Astrocyte (in vitro differentiated cells and primary cell): ENCODE data around the gene THYN1. TPM values are rescaled to one million over a fixed set of nuclear protein-coding genes. Genes with fewer than 3 reads are reported as not detected.

Experiments used
- DNase-seq: peaks from one replicate; pipeline ENCODE4 v3.0.0-alpha.2; 2010; ENCODE audit warnings: low read depth
- FAIRE-seq: peaks from 2 replicates; lab custom pipeline; 2011; peaks lifted over from hg19 to GRCh38; lab: Jason Lieb, UNC
- H2AFZ ChIP-seq: 2 replicates; pipeline ENCODE4 v1.6.0; 2012; ENCODE audit warnings: low read depth, low read length, inconsistent platforms
- H3K27ac ChIP-seq: 2 replicates; pipeline ENCODE4 v1.5.1; 2011; ENCODE audit warnings: low read depth, low read length, inconsistent platforms
- H3K27me3 ChIP-seq: 2 replicates; pipeline ENCODE4 v1.6.0; 2011; ENCODE audit warnings: low read length, inconsistent platforms; ENCODE audit not compliant: insufficient read depth
- H3K36me3 ChIP-seq: 2 replicates; pipeline ENCODE4 v1.5.1; 2011; ENCODE audit warnings: low read length, inconsistent platforms; ENCODE audit not compliant: insufficient read depth
- H3K4me1 ChIP-seq: 2 replicates; pipeline ENCODE4 v1.5.1; 2011; ENCODE audit warnings: low read length, inconsistent platforms; ENCODE audit not compliant: insufficient read depth
- H3K4me2 ChIP-seq: 2 replicates; pipeline ENCODE4 v1.6.0; 2012; ENCODE audit warnings: low read length, inconsistent platforms
- H3K4me3 ChIP-seq: 2 replicates; pipeline ENCODE4 v1.5.1; 2011; ENCODE audit warnings: low read depth, mild to moderate bottlenecking, low read length, inconsistent platforms; ENCODE audit not compliant: insufficient read depth
- H3K79me2 ChIP-seq: 2 replicates; pipeline ENCODE4 v1.6.0; 2012; ENCODE audit warnings: mild to moderate bottlenecking, low read length, inconsistent platforms; ENCODE audit not compliant: insufficient read depth
- H3K9ac ChIP-seq: 2 replicates; pipeline ENCODE4 v1.6.0; 2012; ENCODE audit warnings: mild to moderate bottlenecking, low read length, inconsistent platforms
- H3K9me3 ChIP-seq: 2 replicates; pipeline ENCODE4 v1.5.1; 2012; ENCODE audit warnings: low read depth, mild to moderate bottlenecking, low read length, inconsistent platforms; ENCODE audit not compliant: insufficient read depth
- H4K20me1 ChIP-seq: 2 replicates; pipeline ENCODE4 v1.6.0; 2012; ENCODE audit warnings: low read length, inconsistent platforms; ENCODE audit not compliant: insufficient read depth
- H3K27ac Mint-ChIP-seq: one replicate; pipeline ENCODE4 v1.8.0; 2021; ENCODE audit warnings: mild to moderate bottlenecking, mixed read lengths; ENCODE audit not compliant: unreplicated experiment
- H3K27me3 Mint-ChIP-seq: one replicate; pipeline ENCODE4 v1.8.0; 2021; ENCODE audit warnings: low read depth, mixed read lengths; ENCODE audit not compliant: unreplicated experiment
- H3K36me3 Mint-ChIP-seq: one replicate; pipeline ENCODE4 v1.8.0; 2021; ENCODE audit warnings: low read depth, mixed read lengths; ENCODE audit not compliant: unreplicated experiment
- H3K4me1 Mint-ChIP-seq: one replicate; pipeline ENCODE4 v1.8.0; 2021; ENCODE audit warnings: low read depth, mixed read lengths; ENCODE audit not compliant: unreplicated experiment
- H3K4me3 Mint-ChIP-seq: one replicate; pipeline ENCODE4 v1.8.0; 2021; ENCODE audit warnings: mild to moderate bottlenecking, moderate library complexity, mixed read lengths; ENCODE audit not compliant: unreplicated experiment
- H3K9me3 Mint-ChIP-seq: one replicate; pipeline ENCODE4 v1.8.0; 2021; ENCODE audit warnings: mild to moderate bottlenecking, mixed read lengths; ENCODE audit not compliant: unreplicated experiment
- CTCF ChIP-seq: IDR thresholded peaks from 2 replicates; pipeline ENCODE4 v1.5.1; 2011; ENCODE audit warnings: low read depth, mild to moderate bottlenecking, inconsistent platforms, low read length, moderate library complexity; ENCODE audit not compliant: insufficient read depth
- EZH2 ChIP-seq: IDR thresholded peaks from 2 replicates; pipeline ENCODE4 v1.6.1; 2012; ENCODE audit warnings: mild to moderate bottlenecking, low read length, inconsistent platforms; ENCODE audit not compliant: insufficient read depth
- total RNA-seq: library from RNA; stranded (reverse); gene quantifications from 2 replicates; pipeline ENCODE4 v1.2.1, GENCODE V29; 2021

The THYN1 gene
- total RNA-seq, 1 donor from 2014 or later: 30.5 TPM

DNA sequence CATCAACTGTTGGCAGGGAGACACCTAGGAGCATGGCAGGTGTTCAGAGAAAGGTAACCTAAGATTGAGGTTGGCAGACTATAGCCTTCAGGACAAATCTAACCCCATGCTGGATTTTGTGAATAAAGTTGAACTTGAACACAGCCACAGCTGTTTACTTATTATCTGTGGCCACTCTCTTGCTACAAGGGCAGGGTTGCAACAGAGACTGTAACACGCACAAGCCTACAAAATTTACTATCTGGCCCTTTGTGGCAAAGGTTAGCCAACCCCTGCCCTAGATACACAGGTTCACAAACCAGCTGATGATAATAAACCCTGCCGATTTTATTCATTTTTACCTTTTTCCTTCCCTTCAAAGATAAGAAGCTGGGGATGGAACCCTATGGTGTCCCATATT is 2.5 kb downstream of the THYN1 start:
- H2AFZ ChIP-seq: no peak overlapping the region
- peaks cover 19% of the 10 kb centered on the region for H3K79me2 ChIP-seq
- Mint-ChIP-seq H3K4me1 (peaks cover 4% of the 10 kb centered on the region), H3K27ac (no peak overlapping the region), H3K36me3 (peaks cover 7% of the 10 kb centered on the region), H3K4me3 (no peak overlapping the region), H3K27me3 (no peaks in the 10 kb centered on the region), H3K9me3 (no peaks in the 10 kb centered on the region)
- TF ChIP-seq EZH2 (no peak), CTCF (no peak)
- no peak overlapping the region for H3K27ac ChIP-seq
- H3K4me2 ChIP-seq: no peak overlapping the region
- no peaks in the 10 kb centered on the region for H3K27me3 ChIP-seq
- H3K4me1 ChIP-seq: peaks cover 10% of the 10 kb centered on the region
- DNase-seq (no peak), FAIRE-seq (no peak)
- peaks cover 11% of the 10 kb centered on the region for H4K20me1 ChIP-seq
- H3K4me3 ChIP-seq: no peak overlapping the region
- H3K9ac ChIP-seq: no peak overlapping the region
- peaks cover 11% of the 10 kb centered on the region for H3K36me3 ChIP-seq
- no peaks in the 10 kb centered on the region for H3K9me3 ChIP-seq

- Mint-ChIP-seq H3K36me3 (peaks cover 7% of the 10 kb centered on the region), H3K4me3 (no peak overlapping the region), H3K9me3 (no peaks in the 10 kb centered on the region), H3K4me1 (peaks cover 4% of the 10 kb centered on the region), H3K27me3 (no peaks in the 10 kb centered on the region), H3K27ac (no peak overlapping the region)
- peaks cover 7% of the 10 kb centered on the region for H4K20me1 ChIP-seq
- no peak overlapping the region for H3K9ac ChIP-seq
- no peak overlapping the region for H3K4me2 ChIP-seq
- peaks cover 10% of the 10 kb centered on the region for H3K4me1 ChIP-seq
- DNase-seq (no peak), FAIRE-seq (no peak)
- TF ChIP-seq EZH2 (no peak), CTCF (no peak)
- peaks cover 11% of the 10 kb centered on the region for H3K36me3 ChIP-seq
- no peaks in the 10 kb centered on the region for H3K9me3 ChIP-seq
- no peaks in the 10 kb centered on the region for H3K27me3 ChIP-seq
- no peak overlapping the region for H3K4me3 ChIP-seq
- no peak overlapping the region for H2AFZ ChIP-seq
- no peak overlapping the region for H3K27ac ChIP-seq
- peaks cover 16% of the 10 kb centered on the region for H3K79me2 ChIP-seq
Measured at GRCh38 chr11:134250246-134250645, 2.9 kb downstream of the THYN1 start.

- no peak overlapping the region for H3K4me3 Mint-ChIP-seq
- peaks cover 9% of the 10 kb centered on the region for H3K36me3 Mint-ChIP-seq
- Histone ChIP-seq H3K36me3 (peaks cover 11% of the 10 kb centered on the region), H3K27me3 (no peaks in the 10 kb centered on the region), H3K4me2 (no peak overlapping the region), H3K4me1 (peaks cover 8% of the 10 kb centered on the region), H4K20me1 (no peaks in the 10 kb centered on the region), H3K9me3 (no peaks in the 10 kb centered on the region), H2AFZ (no peak overlapping the region), H3K79me2 (peaks cover 4% of the 10 kb centered on the region), H3K4me3 (no peak overlapping the region), H3K27ac (no peak overlapping the region), H3K9ac (no peak overlapping the region)
- H3K27me3 Mint-ChIP-seq: no peaks in the 10 kb centered on the region
- H3K9me3 Mint-ChIP-seq: no peaks in the 10 kb centered on the region
- TF ChIP-seq EZH2 (no peak), CTCF (no peak)
- no peak overlapping the region for H3K27ac Mint-ChIP-seq
- DNase-seq (no peak), FAIRE-seq (no peak)
- peaks cover 4% of the 10 kb centered on the region for H3K4me1 Mint-ChIP-seq
Measured at GRCh38 chr11:134248910-134249480, 4.2 kb downstream of the THYN1 start.
